BLaER1 treated with 17β-estradiol and CSF1 and Interleukin-3, amounts not matched to agents 10 nM and 100 nM (cell line): Measurements from ENCODE around the gene GPR173.

ENCODE experiments used
- H3K27ac ChIP-seq, 11 experiments: shearing (Covaris generic); formaldehyde crosslinking; 2 replicates each; pipeline ENCODE4 v1.8.1; 2022
- H3K27me3 ChIP-seq, 11 experiments: shearing (Covaris generic); formaldehyde crosslinking; 2 replicates each; pipeline ENCODE4 v1.8.1; 2022
- H3K36me3 ChIP-seq, 11 experiments: shearing (Covaris generic); formaldehyde crosslinking; 2 replicates each; pipeline ENCODE4 v1.8.1; 2022
- H3K4me1 ChIP-seq, 10 experiments: shearing (Covaris generic); formaldehyde crosslinking; 2 replicates each; pipeline ENCODE4 v1.8.1; 2022
- H3K4me2 ChIP-seq, 11 experiments: shearing (Covaris generic); formaldehyde crosslinking; 2 replicates each; pipeline ENCODE4 v1.8.1; 2022
- H3K4me3 ChIP-seq, 10 experiments: shearing (Covaris generic); formaldehyde crosslinking; 2 replicates each; pipeline ENCODE4 v1.8.1; 2022
- H3K9ac ChIP-seq, 11 experiments: shearing (Covaris generic); formaldehyde crosslinking; 2 replicates each; pipeline ENCODE4 v1.8.1; 2022
- H3K9me3 ChIP-seq, 11 experiments: shearing (Covaris generic); formaldehyde crosslinking; replicated peaks in 1 of 11; 2 replicates each; pipeline ENCODE4 v1.8.1; 2022
- H4K20me1 ChIP-seq, 11 experiments: shearing (Covaris generic); formaldehyde crosslinking; 2 replicates each; pipeline ENCODE4 v1.8.1; 2022
- Cebpa-rat ChIP-seq, 11 experiments: shearing (Covaris generic); IDR thresholded peaks; 2 replicates each; pipeline ENCODE4 v1.8.1; 2022

The GPR173 gene, protein sequence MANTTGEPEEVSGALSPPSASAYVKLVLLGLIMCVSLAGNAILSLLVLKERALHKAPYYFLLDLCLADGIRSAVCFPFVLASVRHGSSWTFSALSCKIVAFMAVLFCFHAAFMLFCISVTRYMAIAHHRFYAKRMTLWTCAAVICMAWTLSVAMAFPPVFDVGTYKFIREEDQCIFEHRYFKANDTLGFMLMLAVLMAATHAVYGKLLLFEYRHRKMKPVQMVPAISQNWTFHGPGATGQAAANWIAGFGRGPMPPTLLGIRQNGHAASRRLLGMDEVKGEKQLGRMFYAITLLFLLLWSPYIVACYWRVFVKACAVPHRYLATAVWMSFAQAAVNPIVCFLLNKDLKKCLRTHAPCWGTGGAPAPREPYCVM

DNA sequence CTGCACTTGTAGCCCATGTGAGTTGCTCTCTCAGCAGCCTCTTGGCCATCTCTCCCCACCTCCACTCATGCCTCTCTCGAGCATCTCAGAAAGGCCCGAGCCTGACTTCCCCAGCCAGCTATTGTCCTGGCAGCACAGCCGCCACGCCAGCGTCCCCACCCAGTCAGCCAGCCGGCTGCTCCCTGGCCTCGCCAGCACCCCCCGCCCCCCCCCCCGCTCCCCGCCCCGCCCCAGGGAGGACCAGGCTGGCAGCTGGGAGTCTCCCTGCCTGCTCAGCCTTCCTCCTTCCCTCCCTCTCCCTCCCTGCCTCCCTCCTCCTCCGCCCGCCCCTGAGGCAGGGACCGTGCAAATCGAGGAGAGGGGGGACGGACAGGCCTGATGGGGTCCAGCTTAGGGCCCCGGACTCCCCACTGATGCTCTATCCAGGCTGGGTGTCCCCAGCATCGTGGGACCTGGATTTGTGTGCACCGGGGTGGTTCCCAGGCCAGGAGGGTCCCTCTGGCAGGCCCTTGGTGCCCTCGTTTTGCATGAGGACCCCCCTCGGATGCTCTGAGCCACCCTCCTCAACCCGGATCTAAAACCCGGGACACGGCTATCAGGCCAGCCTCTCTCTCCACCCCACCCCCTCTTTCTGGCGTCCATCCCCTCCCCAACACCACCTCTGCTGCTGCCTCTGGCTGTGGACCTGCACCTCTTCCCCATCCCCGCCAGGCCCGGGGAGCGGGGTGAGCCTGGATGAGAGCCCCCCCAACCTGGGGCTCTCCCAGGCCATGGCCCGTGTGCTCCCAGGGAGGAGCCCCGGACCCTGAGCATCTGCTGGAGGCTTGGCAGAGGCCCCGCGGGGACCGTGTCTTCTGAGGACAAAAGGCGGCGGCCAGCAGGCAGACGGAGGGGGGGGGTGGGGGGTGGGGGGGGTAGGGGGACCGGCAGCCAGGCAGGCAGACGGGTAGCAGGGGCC lies at the start of gene GPR173:
Gene GPR173, plus strand, starts transcription at position 621 of the 958 bp plus-strand sequence. CDS start 27,833 bp downstream, outside the sequence.
- peak within 1 kb of the TSS; percentile 72 to 81 (median 74) for H3K4me2 ChIP-seq
- peak within 1 kb of the TSS in 10 of 11 experiments; percentile 52 to 90 (median 78); a peak in 19 of 22 replicates for H3K27ac ChIP-seq
- no peaks in the 10 kb centered on the region; a peak in 1 of 22 replicates for H3K36me3 ChIP-seq
- peaks cover 0 to 27% (median 9%) of the 10 kb centered on the region in 11 experiments; a peak in 7 of 22 replicates for H4K20me1 ChIP-seq
- peak within 1 kb of the TSS; percentile 37 to 72 (median 62) for H3K4me3 ChIP-seq
- H3K9me3 ChIP-seq, result no peaks in the 10 kb centered on the region; a peak in 1 of 22 replicates
- no peak for TF ChIP-seq Cebpa-rat (IDR thresholded peaks at IDR 0.05)
- peak within 1 kb of the TSS; percentile 63 to 86 (median 79) for H3K9ac ChIP-seq
- H3K4me1 ChIP-seq, result peaks cover 18 to 33% (median 29%) of the 10 kb centered on the region in 10 experiments; a peak in 17 of 20 replicates
- peaks cover 37 to 51% (median 45%) of the 10 kb centered on the region in 11 experiments for H3K27me3 ChIP-seq

DNA sequence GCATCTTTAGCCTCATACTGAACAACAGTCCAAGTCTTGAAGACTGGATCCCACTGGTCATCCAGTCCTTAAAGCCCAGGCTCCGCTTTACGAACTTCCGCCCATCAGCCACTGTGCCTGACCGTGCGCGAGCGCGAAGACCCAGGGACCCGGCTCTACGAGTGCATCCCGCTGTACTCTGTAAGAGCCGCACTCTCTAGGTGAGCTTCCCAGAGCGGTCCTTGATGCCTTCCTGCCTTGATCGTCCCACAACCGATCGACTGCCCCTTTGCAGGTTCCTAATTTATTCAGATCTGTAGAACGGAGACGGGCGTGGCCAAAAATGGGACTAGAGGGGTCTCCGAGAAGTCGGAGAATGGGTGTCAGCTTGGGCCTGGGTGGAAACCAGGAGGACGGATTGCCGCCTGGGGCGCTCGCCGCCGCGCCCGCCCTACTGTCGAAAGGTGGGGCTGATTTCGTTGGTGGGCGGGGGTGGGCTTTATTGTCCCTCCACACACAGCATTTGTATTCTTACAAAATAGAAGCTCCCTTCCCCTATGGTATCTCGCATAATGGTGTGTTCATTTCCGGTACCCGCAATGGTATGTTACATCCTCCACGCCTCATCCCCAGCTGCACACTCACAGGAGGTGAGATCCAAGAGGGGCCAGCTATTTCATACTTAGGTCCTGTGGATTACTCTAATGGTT lies 48.0 kb upstream of the GPR173 start:
- Histone ChIP-seq H4K20me1 (peaks cover 0 to 20% (median 0%) of the 10 kb centered on the region in 11 experiments; a peak in 5 of 22 replicates), H3K27ac (no peak overlapping the region), H3K4me1 (peaks cover 0 to 8% (median 5%) of the 10 kb centered on the region in 10 experiments; a peak in 13 of 20 replicates), H3K9ac (no peak overlapping the region), H3K4me2 (no peak overlapping the region), H3K36me3 (no peaks in the 10 kb centered on the region), H3K27me3 (peaks cover 97 to 100% (median 100%) of the 10 kb centered on the region in 11 experiments), H3K9me3 (no peaks in the 10 kb centered on the region; a peak in 1 of 22 replicates), H3K4me3 (no peak overlapping the region)
- TF ChIP-seq Cebpa-rat (IDR thresholded peaks at IDR 0.05), result no peak

DNA sequence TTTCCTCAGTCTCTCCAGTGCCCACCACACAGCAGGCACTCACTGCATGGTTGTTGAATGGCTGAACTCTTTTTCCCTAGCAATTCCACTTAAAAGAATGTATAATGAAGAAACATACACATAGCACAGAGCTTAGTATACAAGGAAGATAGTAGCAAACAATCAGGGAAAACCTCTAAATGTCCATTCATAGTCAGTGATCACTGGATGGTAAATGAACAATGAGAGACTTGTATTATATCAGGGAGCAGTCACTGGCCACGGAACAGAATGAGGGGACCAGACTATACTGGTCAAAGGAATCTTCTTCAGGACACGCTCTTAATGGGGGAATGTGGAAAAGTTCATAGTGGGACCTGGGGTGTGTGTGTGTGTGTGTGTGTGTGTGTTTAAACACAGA lies 46.6 kb upstream of the GPR173 start:
- H3K4me2 ChIP-seq, result no peak overlapping the region
- TF ChIP-seq Cebpa-rat (IDR thresholded peaks at IDR 0.05), result no peak
- peaks cover 98 to 100% (median 100%) of the 10 kb centered on the region in 11 experiments for H3K27me3 ChIP-seq
- no peaks in the 10 kb centered on the region for H3K4me1 ChIP-seq
- H3K4me3 ChIP-seq, result no peak overlapping the region
- H3K27ac ChIP-seq, result no peak overlapping the region
- H4K20me1 ChIP-seq, result peaks cover 0 to 20% (median 0%) of the 10 kb centered on the region in 11 experiments; a peak in 5 of 22 replicates
- no peaks in the 10 kb centered on the region for H3K36me3 ChIP-seq
- H3K9me3 ChIP-seq, result no peaks in the 10 kb centered on the region; a peak in 1 of 22 replicates
- H3K9ac ChIP-seq, result no peak overlapping the region

DNA sequence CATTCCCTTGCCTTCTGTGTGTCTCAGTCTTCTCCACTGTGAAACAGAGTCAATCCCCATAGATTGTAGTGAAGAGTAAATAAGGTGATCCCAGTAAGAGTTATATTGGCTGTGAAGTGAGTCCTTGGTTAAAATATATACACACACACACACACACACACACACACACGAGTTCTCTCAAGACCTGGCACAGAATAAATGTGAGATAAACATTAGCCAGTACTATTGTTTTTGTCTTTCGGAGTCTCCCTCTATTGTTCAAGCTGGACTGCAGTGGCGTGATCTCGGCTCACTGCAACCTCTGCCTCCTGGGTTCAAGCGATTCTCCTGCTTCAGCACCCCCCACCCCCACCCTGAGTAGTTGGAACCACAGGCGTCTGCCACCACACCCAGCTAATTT lies 45.5 kb upstream of the GPR173 start:
- no peak overlapping the region for H3K4me2 ChIP-seq
- H3K36me3 ChIP-seq, result no peaks in the 10 kb centered on the region
- peaks cover 98 to 100% (median 100%) of the 10 kb centered on the region in 11 experiments for H3K27me3 ChIP-seq
- H3K9ac ChIP-seq, result no peak overlapping the region
- H3K4me1 ChIP-seq, result no peaks in the 10 kb centered on the region
- no peak overlapping the region for H3K27ac ChIP-seq
- H3K4me3 ChIP-seq, result no peak overlapping the region
- peaks cover 0 to 8% (median 4%) of the 10 kb centered on the region in 11 experiments; a peak in 12 of 22 replicates for H3K9me3 ChIP-seq
- H4K20me1 ChIP-seq, result peaks cover 0 to 20% (median 0%) of the 10 kb centered on the region in 11 experiments; a peak in 5 of 22 replicates
- no peak for TF ChIP-seq Cebpa-rat (IDR thresholded peaks at IDR 0.05)

DNA sequence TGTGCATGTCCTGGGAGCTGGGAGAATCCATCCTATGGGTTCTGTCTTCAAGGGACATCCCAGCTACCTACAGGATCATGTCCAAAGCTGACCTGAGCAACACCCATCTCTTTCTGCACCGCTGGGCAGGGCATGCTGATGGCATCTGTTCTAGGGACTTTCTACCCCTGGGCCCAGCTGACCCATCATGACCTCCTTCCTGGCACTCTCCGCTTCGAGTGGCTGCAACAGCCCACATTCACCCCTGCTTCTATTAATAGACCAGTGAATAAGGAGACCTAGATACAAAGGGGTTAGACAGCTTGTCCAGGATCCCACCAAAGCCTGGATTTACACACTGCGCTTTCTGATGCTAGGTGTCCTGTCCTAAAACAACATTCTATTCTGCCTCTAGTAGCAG lies 44.6 kb upstream of the GPR173 start:
- no peak overlapping the region for H3K27ac ChIP-seq
- no peaks in the 10 kb centered on the region for H3K4me1 ChIP-seq
- H3K4me2 ChIP-seq, result no peak overlapping the region
- TF ChIP-seq Cebpa-rat (IDR thresholded peaks at IDR 0.05), result no peak
- H3K4me3 ChIP-seq, result no peak overlapping the region
- no peak overlapping the region for H3K9ac ChIP-seq
- peaks cover 6 to 17% (median 13%) of the 10 kb centered on the region in 11 experiments for H3K9me3 ChIP-seq
- peaks cover 0 to 12% (median 0%) of the 10 kb centered on the region in 11 experiments; a peak in 5 of 22 replicates for H4K20me1 ChIP-seq
- H3K27me3 ChIP-seq, result peaks cover 98 to 100% (median 100%) of the 10 kb centered on the region in 11 experiments
- H3K36me3 ChIP-seq, result no peaks in the 10 kb centered on the region

DNA sequence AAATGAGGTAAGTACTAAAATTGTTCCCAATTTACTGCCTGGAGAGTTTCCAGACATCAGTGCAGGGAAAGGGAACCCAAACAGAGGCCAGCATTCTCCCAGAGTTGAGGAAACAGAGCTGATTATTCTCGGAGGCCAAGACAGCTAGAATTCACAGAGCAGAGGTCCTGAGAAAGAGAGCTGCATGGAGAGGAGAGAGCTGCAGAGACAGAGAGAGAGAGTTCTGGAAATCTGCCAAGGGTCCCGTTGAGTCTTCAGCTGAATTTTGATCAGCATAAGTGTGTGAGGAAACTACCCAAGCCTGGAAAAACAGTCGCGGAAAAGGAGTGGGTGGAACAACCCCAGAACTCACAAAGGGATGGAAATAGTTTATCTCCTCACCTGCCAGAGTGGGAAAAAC lies 43.8 kb upstream of the GPR173 start:
- H3K4me1 ChIP-seq, result no peaks in the 10 kb centered on the region
- no peak overlapping the region for H3K4me3 ChIP-seq
- H4K20me1 ChIP-seq, result peaks cover 0 to 8% (median 0%) of the 10 kb centered on the region in 11 experiments; a peak in 4 of 22 replicates
- TF ChIP-seq Cebpa-rat (IDR thresholded peaks at IDR 0.05), result no peak
- H3K9ac ChIP-seq, result no peak overlapping the region
- no peak overlapping the region for H3K27ac ChIP-seq
- H3K4me2 ChIP-seq, result no peak overlapping the region
- H3K27me3 ChIP-seq, result peaks cover 98 to 100% (median 100%) of the 10 kb centered on the region in 11 experiments
- H3K36me3 ChIP-seq, result no peaks in the 10 kb centered on the region
- peaks cover 13 to 24% (median 18%) of the 10 kb centered on the region in 11 experiments for H3K9me3 ChIP-seq

DNA sequence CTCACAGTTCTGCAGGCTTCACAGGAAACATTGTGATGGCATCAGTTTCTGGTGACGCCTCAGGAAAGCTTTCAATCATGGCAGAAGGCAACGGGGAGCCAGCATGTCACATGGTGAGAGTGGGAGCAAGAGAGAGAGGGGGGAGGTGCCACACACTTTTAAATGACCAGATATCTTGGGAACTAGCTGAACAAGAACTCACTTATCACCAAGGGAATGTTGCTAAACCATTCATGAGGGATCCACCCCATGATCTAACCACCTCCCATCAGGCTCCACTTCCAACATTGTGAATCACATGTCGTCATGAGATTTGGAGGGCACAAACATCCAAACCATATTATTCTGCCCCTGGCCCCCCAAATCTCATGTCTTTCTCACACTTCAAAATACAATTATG lies 43.3 kb upstream of the GPR173 start:
- no peaks in the 10 kb centered on the region for H3K4me1 ChIP-seq
- H3K4me2 ChIP-seq, result no peak overlapping the region
- H4K20me1 ChIP-seq, result peaks cover 0 to 7% (median 0%) of the 10 kb centered on the region in 11 experiments; a peak in 4 of 22 replicates
- H3K27ac ChIP-seq, result no peak overlapping the region
- H3K9me3 ChIP-seq, result peaks cover 13 to 24% (median 20%) of the 10 kb centered on the region in 11 experiments
- no peak overlapping the region for H3K9ac ChIP-seq
- no peak for TF ChIP-seq Cebpa-rat (IDR thresholded peaks at IDR 0.05)
- H3K4me3 ChIP-seq, result no peak overlapping the region
- no peaks in the 10 kb centered on the region for H3K36me3 ChIP-seq
- H3K27me3 ChIP-seq, result peaks cover 96 to 100% (median 100%) of the 10 kb centered on the region in 11 experiments

DNA sequence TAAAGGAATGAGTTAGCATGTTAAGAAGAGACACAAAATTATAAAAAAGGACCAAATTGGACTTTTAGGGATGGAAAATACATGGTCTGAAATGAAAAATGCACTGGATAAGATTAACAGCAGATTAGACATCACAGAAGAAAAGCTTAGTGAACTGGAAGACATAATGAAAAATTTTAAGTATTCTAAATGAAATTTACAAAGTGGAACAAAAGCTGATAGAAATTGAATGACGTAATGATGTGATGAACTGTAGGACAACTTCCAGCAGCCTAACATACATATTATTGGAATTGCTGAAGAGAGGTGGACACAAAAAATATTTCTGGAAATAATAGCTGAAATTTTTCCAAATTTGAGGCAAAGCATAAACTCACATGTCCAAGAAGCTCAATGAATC lies 39.6 kb upstream of the GPR173 start:
- TF ChIP-seq Cebpa-rat (IDR thresholded peaks at IDR 0.05), result no peak
- Histone ChIP-seq H3K4me3 (no peak overlapping the region), H3K4me2 (no peak overlapping the region), H4K20me1 (peaks cover 0 to 7% (median 0%) of the 10 kb centered on the region in 11 experiments; a peak in 2 of 22 replicates), H3K9ac (no peak overlapping the region), H3K27ac (no peak overlapping the region), H3K9me3 (peaks cover 18 to 40% (median 27%) of the 10 kb centered on the region in 11 experiments), H3K4me1 (no peaks in the 10 kb centered on the region), H3K27me3 (peaks cover 77 to 90% (median 85%) of the 10 kb centered on the region in 11 experiments), H3K36me3 (no peaks in the 10 kb centered on the region)
